ENCODE results near the gene ADCK1. TPM values are rescaled to one million over a fixed set of nuclear protein-coding genes. Genes with fewer than 3 reads are reported as not detected.

ADCK1 gene
- total RNA-seq, 2 donors from 2014 or later, result 6.9 to 7.4 TPM

DNA sequence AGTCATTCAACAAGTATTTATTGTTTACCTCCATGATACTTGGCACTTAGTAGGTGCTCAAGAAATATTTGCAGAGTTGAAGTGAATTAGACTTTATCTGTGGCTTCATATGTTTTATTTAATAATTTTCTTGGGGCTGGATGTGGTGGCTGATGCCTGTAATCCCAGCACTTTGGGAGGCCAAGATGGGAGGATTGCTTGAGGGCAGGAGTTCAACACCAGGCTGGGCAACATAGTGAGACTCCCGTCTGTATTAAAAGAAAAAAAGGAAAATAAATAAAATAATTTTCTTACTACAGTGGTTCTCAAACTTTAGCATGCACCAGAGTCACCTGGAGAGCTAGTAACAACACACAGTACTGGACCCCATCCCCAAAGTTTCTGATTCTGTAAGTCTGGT lies 905 bp downstream of the ADCK1 start:
- peaks cover 50% of the 10 kb centered on the region for H3K27me3 ChIP-seq (ENCODE audit: control insufficient read depth, insufficient read depth, low read length, poor library complexity, severe bottlenecking)
- peaks cover 3% of the 10 kb centered on the region for H3K4me1 Mint-ChIP-seq
- no peaks in the 10 kb centered on the region for H3K9me3 ChIP-seq (ENCODE audit: control insufficient read depth, low read length)
- H3K4me3 ChIP-seq (ENCODE audit: low read length), result peak overlapping the region; percentile 83
- TF ChIP-seq, protein P1, sequence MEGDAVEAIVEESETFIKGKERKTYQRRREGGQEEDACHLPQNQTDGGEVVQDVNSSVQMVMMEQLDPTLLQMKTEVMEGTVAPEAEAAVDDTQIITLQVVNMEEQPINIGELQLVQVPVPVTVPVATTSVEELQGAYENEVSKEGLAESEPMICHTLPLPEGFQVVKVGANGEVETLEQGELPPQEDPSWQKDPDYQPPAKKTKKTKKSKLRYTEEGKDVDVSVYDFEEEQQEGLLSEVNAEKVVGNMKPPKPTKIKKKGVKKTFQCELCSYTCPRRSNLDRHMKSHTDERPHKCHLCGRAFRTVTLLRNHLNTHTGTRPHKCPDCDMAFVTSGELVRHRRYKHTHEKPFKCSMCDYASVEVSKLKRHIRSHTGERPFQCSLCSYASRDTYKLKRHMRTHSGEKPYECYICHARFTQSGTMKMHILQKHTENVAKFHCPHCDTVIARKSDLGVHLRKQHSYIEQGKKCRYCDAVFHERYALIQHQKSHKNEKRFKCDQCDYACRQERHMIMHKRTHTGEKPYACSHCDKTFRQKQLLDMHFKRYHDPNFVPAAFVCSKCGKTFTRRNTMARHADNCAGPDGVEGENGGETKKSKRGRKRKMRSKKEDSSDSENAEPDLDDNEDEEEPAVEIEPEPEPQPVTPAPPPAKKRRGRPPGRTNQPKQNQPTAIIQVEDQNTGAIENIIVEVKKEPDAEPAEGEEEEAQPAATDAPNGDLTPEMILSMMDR (conservative IDR thresholded peaks at IDR 0.05), result no peak
- no peak overlapping the region for H3K27ac Mint-ChIP-seq
- no peaks in the 10 kb centered on the region for H3K9me3 Mint-ChIP-seq
- H3K9ac ChIP-seq (ENCODE audit: extremely low read depth, low read length, poor library complexity, severe bottlenecking), result peak overlapping the region; percentile 69
- no peak for DNase-seq
- no peaks in the 10 kb centered on the region for H3K36me3 Mint-ChIP-seq (ENCODE audit: low read depth)
- no peaks in the 10 kb centered on the region for H3K4me1 ChIP-seq (ENCODE audit: control insufficient read depth, insufficient read depth, low read length)
- no peak overlapping the region for H3K27ac ChIP-seq (ENCODE audit: low read depth, low read length)
- no peaks in the 10 kb centered on the region for H3K36me3 ChIP-seq (ENCODE audit: control insufficient read depth, insufficient read depth, low read length)
- H3K4me3 Mint-ChIP-seq, result peak overlapping the region; percentile 71
- no CpG with 5 or more reads among the region's 1 CpG for WGBS, 2 experiments (ENCODE audit: insufficient coverage in 1 of 2, insufficient read length in 1 of 2)
- peaks cover 37% of the 10 kb centered on the region for H3K27me3 Mint-ChIP-seq (ENCODE audit: insufficient read depth)

DNA sequence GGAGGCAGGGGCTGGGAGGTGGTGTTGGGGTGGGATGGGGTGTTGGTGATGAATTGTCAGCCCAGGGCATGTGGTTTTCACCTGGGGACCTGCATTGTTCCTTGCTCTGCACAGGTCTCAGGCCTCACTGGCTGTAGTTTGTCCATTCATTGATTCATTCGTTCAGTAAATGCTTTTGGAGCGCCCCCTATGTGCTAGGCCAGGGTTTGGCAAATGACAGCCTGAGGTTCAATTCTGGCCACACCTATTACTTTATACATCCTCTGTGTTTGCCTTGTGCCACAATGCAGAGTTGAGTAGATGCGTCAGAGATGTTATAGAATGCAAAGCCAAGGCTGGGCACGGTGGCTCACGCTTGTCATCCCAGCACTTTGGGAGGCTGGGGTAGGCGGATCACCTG lies 4.7 kb downstream of the ADCK1 start:
- Mint-ChIP-seq H3K27me3 (ENCODE audit: insufficient read depth) (peaks cover 7% of the 10 kb centered on the region), H3K27ac (no peak overlapping the region), H3K4me3 (no peak overlapping the region), H3K36me3 (ENCODE audit: low read depth) (no peaks in the 10 kb centered on the region), H3K9me3 (no peaks in the 10 kb centered on the region), H3K4me1 (peaks cover 2% of the 10 kb centered on the region)
- Histone ChIP-seq H3K4me1 (ENCODE audit: control insufficient read depth, insufficient read depth, low read length) (no peaks in the 10 kb centered on the region), H3K9ac (ENCODE audit: extremely low read depth, low read length, poor library complexity, severe bottlenecking) (no peak overlapping the region), H3K4me3 (ENCODE audit: low read length) (no peak overlapping the region), H3K27me3 (ENCODE audit: control insufficient read depth, insufficient read depth, low read length, poor library complexity, severe bottlenecking) (peaks cover 20% of the 10 kb centered on the region), H3K9me3 (ENCODE audit: control insufficient read depth, low read length) (no peaks in the 10 kb centered on the region), H3K36me3 (ENCODE audit: control insufficient read depth, insufficient read depth, low read length) (no peaks in the 10 kb centered on the region), H3K27ac (ENCODE audit: low read depth, low read length) (no peak overlapping the region)
- TF ChIP-seq, protein P1 (conservative IDR thresholded peaks at IDR 0.05), result peak; percentile 79
- peak; percentile 87 for DNase-seq
- WGBS, 2 experiments (ENCODE audit: insufficient coverage in 1 of 2, insufficient read length in 1 of 2), result 31 to 62% methylated on average over 2 to 6 of the region's 6 CpGs

DNA sequence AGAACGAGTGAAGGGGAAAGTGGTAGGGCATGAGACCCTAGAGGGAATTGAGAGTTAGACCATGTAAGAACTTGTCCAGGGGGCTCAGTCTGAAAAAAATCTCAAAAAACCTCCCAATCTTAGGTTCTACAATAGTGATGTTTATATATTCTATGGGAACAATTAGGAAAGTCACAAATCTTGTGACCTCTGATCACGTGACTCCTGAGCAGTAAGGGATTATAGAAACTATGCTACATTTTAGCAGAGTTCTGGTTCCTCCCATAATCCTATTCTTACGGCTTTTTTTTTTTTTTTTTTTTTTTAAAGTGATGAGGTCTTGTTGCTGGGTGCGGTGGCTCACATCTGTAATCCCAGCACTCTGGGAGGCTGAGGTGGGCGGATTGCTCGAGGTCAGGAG lies 5.8 kb downstream of the ADCK1 start:
- Histone ChIP-seq H3K27me3 (ENCODE audit: control insufficient read depth, insufficient read depth, low read length, poor library complexity, severe bottlenecking) (peaks cover 19% of the 10 kb centered on the region), H3K4me3 (ENCODE audit: low read length) (no peak overlapping the region), H3K4me1 (ENCODE audit: control insufficient read depth, insufficient read depth, low read length) (no peaks in the 10 kb centered on the region), H3K27ac (ENCODE audit: low read depth, low read length) (no peak overlapping the region), H3K9ac (ENCODE audit: extremely low read depth, low read length, poor library complexity, severe bottlenecking) (no peak overlapping the region), H3K9me3 (ENCODE audit: control insufficient read depth, low read length) (no peaks in the 10 kb centered on the region), H3K36me3 (ENCODE audit: control insufficient read depth, insufficient read depth, low read length) (no peaks in the 10 kb centered on the region)
- TF ChIP-seq, protein P1 (conservative IDR thresholded peaks at IDR 0.05), result no peak
- WGBS, 2 experiments (ENCODE audit: insufficient coverage in 1 of 2, insufficient read length in 1 of 2), result 88 to 93% methylated on average over 2 to 6 of the region's 6 CpGs
- peaks cover 4% of the 10 kb centered on the region for H3K27me3 Mint-ChIP-seq (ENCODE audit: insufficient read depth)
- H3K9me3 Mint-ChIP-seq, result no peaks in the 10 kb centered on the region
- no peak for DNase-seq
- peaks cover 2% of the 10 kb centered on the region for H3K4me1 Mint-ChIP-seq
- no peak overlapping the region for H3K27ac Mint-ChIP-seq
- no peaks in the 10 kb centered on the region for H3K36me3 Mint-ChIP-seq (ENCODE audit: low read depth)
- H3K4me3 Mint-ChIP-seq, result no peak overlapping the region
